ENCODE data around the gene VAV2. TPM values are rescaled to one million over a fixed set of nuclear protein-coding genes. Genes with fewer than 3 reads are reported as not detected.
"Not testable (repeated sequence)": the region's sequence is repeated elsewhere in the genome, so short reads cannot be mapped to it uniquely, and the experiment has no call there.

VAV2 gene
- total RNA-seq, 4 donors from 2014 or later: 10.3 to 20.1 (median 13.1) TPM

DNA sequence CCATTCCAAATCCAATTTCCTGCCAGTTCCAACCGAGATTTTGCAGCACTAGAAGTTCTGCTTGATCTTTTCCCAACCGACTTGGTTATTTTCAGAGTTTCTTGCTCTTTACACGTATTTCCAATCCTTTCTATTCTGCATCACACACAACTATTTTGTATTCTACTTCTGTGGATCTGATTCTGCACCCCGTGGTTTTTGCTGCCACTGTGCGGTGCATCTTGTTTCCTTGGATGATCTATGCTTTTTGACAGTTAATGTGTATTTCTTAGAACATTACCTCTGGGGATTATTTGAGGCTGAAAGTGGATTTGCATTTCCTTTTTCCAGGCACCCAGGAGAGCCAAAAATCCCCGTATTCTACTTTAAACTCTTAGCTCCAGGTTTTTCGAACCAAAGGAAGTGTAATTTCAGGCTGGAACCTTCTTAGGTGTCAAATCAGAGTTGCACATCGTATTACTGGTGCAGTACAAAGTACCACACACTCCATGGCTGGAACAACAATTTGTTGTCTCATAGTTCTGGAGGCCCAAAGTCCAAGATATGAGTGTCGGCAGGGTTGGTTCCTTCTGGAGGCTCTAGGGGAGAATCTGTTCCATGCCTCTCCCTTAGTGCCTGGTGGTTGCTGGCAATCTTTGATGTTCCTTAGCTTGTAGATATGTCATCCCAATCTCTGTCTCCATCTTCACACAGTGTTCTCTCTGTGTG lies 239.2 kb downstream of the VAV2 start:
- Histone ChIP-seq H3K9me3 (no peaks in the 10 kb centered on the region), H3K4me3 (no peak overlapping the region), H3K36me3 (no peaks in the 10 kb centered on the region), H3K27ac (no peak overlapping the region), H3K4me1 (peaks cover 0 to 8% (median 0%) of the 10 kb centered on the region in 4 donors), H3K27me3 (peaks cover 0 to 16% of the 10 kb centered on the region in 2 donors)
- TF ChIP-seq EP300 (IDR thresholded peaks at IDR 0.05) (no peak), POLR2A (IDR thresholded peaks at IDR 0.05) (no peak)
- TF ChIP-seq, protein P1, sequence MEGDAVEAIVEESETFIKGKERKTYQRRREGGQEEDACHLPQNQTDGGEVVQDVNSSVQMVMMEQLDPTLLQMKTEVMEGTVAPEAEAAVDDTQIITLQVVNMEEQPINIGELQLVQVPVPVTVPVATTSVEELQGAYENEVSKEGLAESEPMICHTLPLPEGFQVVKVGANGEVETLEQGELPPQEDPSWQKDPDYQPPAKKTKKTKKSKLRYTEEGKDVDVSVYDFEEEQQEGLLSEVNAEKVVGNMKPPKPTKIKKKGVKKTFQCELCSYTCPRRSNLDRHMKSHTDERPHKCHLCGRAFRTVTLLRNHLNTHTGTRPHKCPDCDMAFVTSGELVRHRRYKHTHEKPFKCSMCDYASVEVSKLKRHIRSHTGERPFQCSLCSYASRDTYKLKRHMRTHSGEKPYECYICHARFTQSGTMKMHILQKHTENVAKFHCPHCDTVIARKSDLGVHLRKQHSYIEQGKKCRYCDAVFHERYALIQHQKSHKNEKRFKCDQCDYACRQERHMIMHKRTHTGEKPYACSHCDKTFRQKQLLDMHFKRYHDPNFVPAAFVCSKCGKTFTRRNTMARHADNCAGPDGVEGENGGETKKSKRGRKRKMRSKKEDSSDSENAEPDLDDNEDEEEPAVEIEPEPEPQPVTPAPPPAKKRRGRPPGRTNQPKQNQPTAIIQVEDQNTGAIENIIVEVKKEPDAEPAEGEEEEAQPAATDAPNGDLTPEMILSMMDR (IDR thresholded peaks at IDR 0.05): no peak
- no peak for DNase-seq (ENCODE audit: low spot score in 2 of 2)
- WGBS, 2 donors: 71 to 72% methylated on average over 9 of the region's 9 CpGs

DNA sequence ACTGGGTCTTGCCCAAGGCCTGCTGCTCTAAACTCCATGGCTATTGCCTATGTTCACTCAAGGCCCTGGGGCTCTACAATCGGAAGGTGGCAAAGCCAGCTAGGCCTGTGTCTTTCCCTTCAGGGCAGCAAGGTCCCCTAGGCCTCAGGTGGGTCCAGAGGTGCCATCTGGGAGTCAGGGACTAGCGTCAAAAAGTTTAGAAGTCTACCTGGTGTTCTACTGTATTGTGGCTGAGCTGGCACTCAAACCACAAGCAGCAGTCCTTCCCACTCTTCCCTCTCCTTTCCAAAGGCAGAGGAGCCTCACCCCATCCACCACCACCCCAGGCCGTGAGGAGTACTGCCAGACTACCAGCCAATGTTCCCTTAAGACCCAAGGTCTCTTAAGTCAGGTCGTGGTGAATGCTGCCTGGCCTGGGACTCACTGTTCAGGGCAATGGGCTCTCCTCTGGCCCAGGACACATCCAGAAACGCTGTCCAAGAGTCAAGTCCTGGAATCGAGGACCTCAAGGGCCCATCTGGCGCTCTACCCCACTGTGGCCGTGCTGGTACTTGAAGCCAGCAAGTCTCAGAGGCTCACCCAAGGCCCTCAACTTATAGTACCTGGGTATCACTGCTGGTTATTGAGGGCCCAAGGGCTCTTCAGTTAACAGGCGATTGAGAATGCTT lies 241.0 kb downstream of the VAV2 start:
- no peaks in the 10 kb centered on the region for H3K9me3 ChIP-seq
- peaks cover 0 to 16% of the 10 kb centered on the region in 2 donors for H3K27me3 ChIP-seq
- WGBS, 2 donors: 82 to 89% methylated on average over 5 to 8 of the region's 9 CpGs
- H3K27ac ChIP-seq: no peak overlapping the region
- no peak for DNase-seq (ENCODE audit: low spot score in 2 of 2)
- H3K36me3 ChIP-seq: no peaks in the 10 kb centered on the region
- H3K4me1 ChIP-seq: peaks cover 0 to 8% (median 0%) of the 10 kb centered on the region in 4 donors
- TF ChIP-seq, protein P1 (IDR thresholded peaks at IDR 0.05): no peak
- TF ChIP-seq POLR2A (IDR thresholded peaks at IDR 0.05) (no peak), EP300 (IDR thresholded peaks at IDR 0.05) (no peak)
- H3K4me3 ChIP-seq: no peak overlapping the region

DNA sequence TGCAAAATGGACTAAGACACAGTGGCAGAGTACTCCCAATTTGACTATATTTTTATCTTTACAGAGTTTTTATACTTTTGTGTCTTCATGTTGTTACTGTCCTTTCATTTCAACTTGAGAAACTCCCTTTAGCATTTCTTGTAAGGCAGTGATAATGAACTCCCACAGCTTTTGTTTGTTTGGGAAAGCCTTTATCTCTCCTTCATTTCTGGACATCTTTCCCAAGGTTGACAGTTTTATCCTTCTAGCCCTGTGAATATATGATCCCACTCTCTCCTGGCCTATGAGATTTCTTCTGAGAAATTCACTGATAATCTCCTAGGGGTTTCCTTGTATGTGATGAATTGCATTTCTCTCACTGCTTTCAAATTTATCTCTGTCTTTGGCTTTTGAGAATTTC lies 244.8 kb downstream of the VAV2 start:
- no peak for DNase-seq (ENCODE audit: low spot score in 2 of 2)
- Histone ChIP-seq H3K9me3 (no peaks in the 10 kb centered on the region), H3K27ac (no peak overlapping the region), H3K27me3 (peaks cover 0 to 4% of the 10 kb centered on the region in 2 donors), H3K4me3 (no peak overlapping the region), H3K4me1 (peaks cover 0 to 7% (median 0%) of the 10 kb centered on the region in 4 donors), H3K36me3 (no peaks in the 10 kb centered on the region)
- TF ChIP-seq, protein P1 (IDR thresholded peaks at IDR 0.05): no peak
- TF ChIP-seq EP300 (IDR thresholded peaks at IDR 0.05) (no peak), POLR2A (IDR thresholded peaks at IDR 0.05) (no peak)

DNA sequence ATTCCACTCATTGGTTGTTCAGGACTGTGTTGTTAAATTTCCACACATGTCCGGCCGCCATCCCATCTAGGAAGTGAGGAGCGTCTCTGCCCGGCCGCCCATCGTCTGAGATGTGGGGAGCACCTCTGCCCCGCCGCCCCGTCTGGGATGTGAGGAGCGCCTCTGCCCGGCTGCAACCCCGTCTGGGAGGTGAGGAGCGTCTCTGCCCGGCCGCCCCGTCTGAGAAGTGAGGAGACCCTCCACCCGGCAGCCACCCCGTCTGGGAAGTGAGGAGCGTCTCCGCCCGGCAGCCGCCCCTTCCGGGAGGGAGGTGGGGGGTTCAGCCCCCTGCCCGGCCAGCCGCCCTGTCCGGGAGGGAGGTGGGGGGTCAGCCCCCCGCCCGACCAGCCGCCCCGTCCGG lies 247.6 kb downstream of the VAV2 start:
- 87 to 93% methylated on average over 12 to 13 of the region's 31 CpGs for WGBS, 2 donors
- DNase-seq (ENCODE audit: low spot score in 2 of 2): not testable (repeated sequence)

DNA sequence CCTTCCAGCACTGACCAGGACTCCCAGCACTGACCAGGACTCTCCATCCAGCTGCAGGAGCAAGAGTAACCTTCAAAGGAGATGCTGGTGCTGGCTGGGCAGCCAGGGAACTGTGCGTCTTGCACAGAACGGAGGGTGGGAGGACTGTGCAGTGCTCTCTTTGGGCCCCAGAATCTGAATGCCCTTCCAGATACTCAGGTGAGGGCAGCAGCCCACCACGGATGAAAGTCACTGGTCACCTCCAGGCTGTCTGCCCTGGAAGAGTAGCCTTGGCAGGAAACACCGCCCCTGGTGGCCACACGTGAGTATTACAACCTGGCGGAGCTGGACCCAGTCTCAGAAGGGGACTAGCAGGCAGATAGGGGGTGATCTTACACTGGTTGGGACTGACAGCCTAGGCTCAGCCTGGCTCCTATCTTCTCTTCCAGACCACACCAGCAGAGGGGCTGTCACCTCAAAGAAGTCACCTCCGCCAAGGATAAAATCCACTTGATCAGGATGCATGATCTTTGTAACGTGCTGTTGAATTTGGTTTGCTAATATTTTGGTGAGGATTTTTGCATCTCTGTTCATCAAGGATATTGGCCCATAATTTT lies 249.2 kb downstream of the VAV2 start:
- Histone ChIP-seq H3K27ac (no peak overlapping the region), H3K36me3 (no peaks in the 10 kb centered on the region), H3K4me1 (peaks cover 0 to 15% (median 3%) of the 10 kb centered on the region in 4 donors), H3K27me3 (no peaks in the 10 kb centered on the region), H3K9me3 (no peaks in the 10 kb centered on the region), H3K4me3 (no peak overlapping the region)
- 23 to 33% methylated on average over 5 to 8 of the region's 8 CpGs for WGBS, 2 donors
- peak; percentile 65 to 74 for DNase-seq (ENCODE audit: low spot score in 2 of 2)
- TF ChIP-seq, protein P1 (IDR thresholded peaks at IDR 0.05): peak; percentile 88 to 100 (median 97)
- TF ChIP-seq POLR2A (IDR thresholded peaks at IDR 0.05): no peak

More for the DNA sequence above, 247.6 kb downstream of the VAV2 start:
- H3K4me3 ChIP-seq, H3K36me3 ChIP-seq, H3K4me1 ChIP-seq, H3K27ac ChIP-seq, H3K27me3 ChIP-seq, H3K9me3 ChIP-seq: not testable (repeated sequence)

All from tibial nerve (tissue), 4 donors.